Bronchial epithelial cell (primary cell): ENCODE results near the gene FBN2. TPM values are rescaled to one million over a fixed set of nuclear protein-coding genes. Genes with fewer than 3 reads are reported as not detected.

Experiments
- DNase-seq: peaks from one replicate; pipeline ENCODE4 v3.0.0-alpha.2; 2010; ENCODE audit warnings: low read depth
- FAIRE-seq: peaks from 2 replicates; lab custom pipeline; 2011; peaks lifted over from hg19 to GRCh38; lab: Jason Lieb, UNC
- H3K27me3 ChIP-seq: 2 replicates; pipeline ENCODE4 v1.5.1; 2011; ENCODE audit warnings: low read length; ENCODE audit not compliant: control insufficient read depth, insufficient read depth
- H3K36me3 ChIP-seq: 2 replicates; pipeline ENCODE4 v1.5.1; 2011; ENCODE audit warnings: low read length; ENCODE audit not compliant: control insufficient read depth, insufficient read depth
- H3K4me3 ChIP-seq: 2 replicates; pipeline ENCODE4 v1.5.1; 2011; ENCODE audit warnings: mild to moderate bottlenecking, low read depth, low read length, control low read depth
- total RNA-seq: library from RNA; depleted of rRNA; stranded (reverse); fragments of >200 nt; gene quantifications from 2 replicates; pipeline ENCODE4 v1.2.1, GENCODE V29; 2014
- TF ChIP-seq, protein P1 (sequence below): IDR thresholded peaks from 2 replicates; pipeline ENCODE4 v1.5.1; 2011; ENCODE audit warnings: mild to moderate bottlenecking, moderate library complexity, low read length, control low read depth, inconsistent platforms; ENCODE audit not compliant: insufficient read depth, severe bottlenecking

Gene FBN2
- total RNA-seq, 1 donor from 2014 or later = 49.0 TPM

DNA sequence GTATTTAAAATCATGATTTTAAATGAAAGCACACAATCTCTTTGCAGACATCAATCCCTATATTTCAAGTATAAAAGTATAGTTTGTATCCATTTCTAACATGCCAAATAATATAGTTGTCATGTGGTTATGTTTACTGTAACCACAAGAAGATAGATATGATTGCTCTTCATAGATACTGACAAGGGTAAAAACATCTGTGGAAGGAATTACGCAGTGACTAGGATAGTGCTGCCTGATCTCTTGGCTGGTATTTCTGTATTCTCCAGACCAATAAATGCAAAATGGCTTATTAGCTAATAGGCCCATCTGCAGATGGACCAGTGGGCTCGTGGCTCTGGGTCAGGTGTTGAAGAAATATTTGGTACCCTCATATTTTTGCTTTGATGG is 34.9 kb upstream of the FBN2 start:
- H3K36me3 ChIP-seq = no peaks in the 10 kb centered on the region
- FAIRE-seq = no peak
- H3K27me3 ChIP-seq = no peaks in the 10 kb centered on the region
- no peak overlapping the region for H3K4me3 ChIP-seq
- DNase-seq = no peak
- TF ChIP-seq, protein P1, sequence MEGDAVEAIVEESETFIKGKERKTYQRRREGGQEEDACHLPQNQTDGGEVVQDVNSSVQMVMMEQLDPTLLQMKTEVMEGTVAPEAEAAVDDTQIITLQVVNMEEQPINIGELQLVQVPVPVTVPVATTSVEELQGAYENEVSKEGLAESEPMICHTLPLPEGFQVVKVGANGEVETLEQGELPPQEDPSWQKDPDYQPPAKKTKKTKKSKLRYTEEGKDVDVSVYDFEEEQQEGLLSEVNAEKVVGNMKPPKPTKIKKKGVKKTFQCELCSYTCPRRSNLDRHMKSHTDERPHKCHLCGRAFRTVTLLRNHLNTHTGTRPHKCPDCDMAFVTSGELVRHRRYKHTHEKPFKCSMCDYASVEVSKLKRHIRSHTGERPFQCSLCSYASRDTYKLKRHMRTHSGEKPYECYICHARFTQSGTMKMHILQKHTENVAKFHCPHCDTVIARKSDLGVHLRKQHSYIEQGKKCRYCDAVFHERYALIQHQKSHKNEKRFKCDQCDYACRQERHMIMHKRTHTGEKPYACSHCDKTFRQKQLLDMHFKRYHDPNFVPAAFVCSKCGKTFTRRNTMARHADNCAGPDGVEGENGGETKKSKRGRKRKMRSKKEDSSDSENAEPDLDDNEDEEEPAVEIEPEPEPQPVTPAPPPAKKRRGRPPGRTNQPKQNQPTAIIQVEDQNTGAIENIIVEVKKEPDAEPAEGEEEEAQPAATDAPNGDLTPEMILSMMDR = no peak

DNA sequence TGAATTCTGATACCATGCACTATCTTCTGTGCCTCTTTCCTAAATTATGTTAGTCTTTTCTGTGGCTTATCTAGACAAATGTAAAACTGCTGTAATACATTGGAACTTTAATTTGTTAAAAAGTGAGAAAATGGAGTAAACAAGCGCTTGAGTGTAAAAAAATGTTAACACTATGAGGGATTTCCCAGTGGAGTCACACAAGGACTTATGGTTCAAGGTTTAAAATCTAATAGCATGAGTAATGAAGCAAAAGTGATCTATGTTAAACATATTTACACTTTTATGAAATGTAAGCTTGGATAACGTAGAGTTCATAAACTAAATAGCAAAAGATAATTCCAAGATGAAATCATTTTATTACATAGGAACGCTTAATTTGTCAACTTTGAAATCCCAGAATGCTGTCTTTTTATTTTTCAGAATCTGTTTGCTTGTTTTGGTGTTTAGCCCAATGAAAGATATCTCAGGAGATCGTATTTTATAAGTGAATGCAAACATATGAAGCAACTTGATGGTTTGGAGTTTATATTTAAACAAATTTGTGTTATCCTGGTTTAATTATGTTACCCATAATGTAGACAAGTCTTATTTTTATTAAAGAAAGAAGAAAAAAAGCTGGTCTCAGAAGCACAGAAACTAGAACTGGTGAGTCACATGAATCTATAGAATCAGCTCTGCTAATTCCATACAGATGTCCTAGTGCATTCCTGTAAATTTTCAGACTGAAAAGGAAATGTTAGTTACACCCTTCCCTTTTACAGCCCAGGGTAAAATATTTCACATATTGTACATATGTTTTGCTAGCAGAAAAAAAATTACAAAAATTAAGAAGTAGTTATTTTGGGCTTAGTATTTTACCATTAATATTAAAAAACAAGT is 34.2 kb upstream of the FBN2 start:
- FAIRE-seq (no peak), DNase-seq (no peak)
- TF ChIP-seq, protein P1 = no peak
- Histone ChIP-seq H3K27me3 (no peaks in the 10 kb centered on the region), H3K36me3 (no peaks in the 10 kb centered on the region), H3K4me3 (no peak overlapping the region)

GRCh38 chr5:128566178-128566577 is 28.1 kb upstream of the FBN2 start:
- no peaks in the 10 kb centered on the region for H3K36me3 ChIP-seq
- FAIRE-seq (no peak), DNase-seq (no peak)
- TF ChIP-seq, protein P1 = no peak
- H3K4me3 ChIP-seq = no peak overlapping the region
- H3K27me3 ChIP-seq = no peaks in the 10 kb centered on the region

DNA sequence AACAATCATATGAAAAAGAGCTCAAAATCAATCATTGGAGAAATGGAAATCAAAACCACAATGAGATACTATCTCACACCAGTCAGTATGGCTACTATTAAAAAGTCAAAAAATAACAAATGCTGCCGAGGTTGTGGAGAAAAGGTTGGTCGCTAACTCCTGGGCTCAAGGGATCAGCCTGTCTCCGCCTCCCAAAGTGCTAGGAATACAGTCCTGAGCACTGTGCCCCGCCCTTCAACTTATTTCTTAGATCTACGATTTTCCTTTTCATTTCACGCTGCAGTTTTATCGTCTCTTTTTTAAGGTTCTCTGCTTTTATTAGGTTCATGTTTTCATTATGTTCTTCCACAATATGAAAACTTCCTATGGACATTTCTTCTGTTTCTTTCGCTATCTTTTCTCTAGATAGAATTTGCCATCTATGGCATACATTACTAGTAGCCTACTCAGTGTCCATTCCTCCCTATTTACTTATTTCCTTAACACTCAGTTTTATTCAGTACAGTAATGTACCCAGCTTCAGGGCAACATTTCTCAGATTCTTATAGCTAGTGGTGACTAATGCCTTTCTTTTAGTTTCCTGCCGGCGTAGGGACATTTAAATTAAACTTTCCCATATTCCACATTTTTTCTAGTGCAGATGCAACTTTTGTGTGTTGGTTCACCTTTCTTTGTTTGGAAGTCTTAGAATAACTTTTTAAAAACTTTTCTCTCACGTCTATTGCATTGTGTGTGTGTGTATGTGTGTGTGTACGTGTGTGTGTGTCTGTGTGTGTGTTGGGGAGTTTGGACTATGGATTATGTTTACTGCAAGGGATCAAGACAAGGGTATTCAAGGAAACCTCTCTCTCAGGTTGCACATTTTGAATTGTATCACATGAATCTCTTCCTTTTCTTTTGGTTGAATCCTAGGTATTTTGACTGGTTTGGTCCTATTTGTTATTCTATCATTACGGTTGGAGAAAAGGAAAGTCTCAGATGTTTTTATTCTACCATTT is 21.6 kb upstream of the FBN2 start:
- FAIRE-seq (no peak), DNase-seq (peak; percentile 41)
- TF ChIP-seq, protein P1 = no peak
- no peaks in the 10 kb centered on the region for H3K36me3 ChIP-seq
- no peak overlapping the region for H3K4me3 ChIP-seq
- H3K27me3 ChIP-seq = no peaks in the 10 kb centered on the region

- TF ChIP-seq, protein P1 = no peak
- no peak for FAIRE-seq
- Histone ChIP-seq H3K27me3 (no peaks in the 10 kb centered on the region), H3K4me3 (no peak overlapping the region), H3K36me3 (no peaks in the 10 kb centered on the region)
- no peak for DNase-seq
These were observed 15.7 kb upstream of the FBN2 start for GRCh38 chr5:128553747-128554146.
